Superior temporal gyrus (tissue), 1 donor: ENCODE data around the gene WDFY4.

Experiments used
- DNase-seq: peaks from one replicate; pipeline ENCODE4 v3.0.0-alpha.2; 2016; ENCODE audit errors: extremely low spot score

Gene WDFY4

GRCh38 chr10:48814933-48815332 is 130.3 kb downstream of the WDFY4 start:
- no peak for DNase-seq

GRCh38 chr10:48817141-48817540 is 132.5 kb downstream of the WDFY4 start:
- DNase-seq, result no peak

DNA sequence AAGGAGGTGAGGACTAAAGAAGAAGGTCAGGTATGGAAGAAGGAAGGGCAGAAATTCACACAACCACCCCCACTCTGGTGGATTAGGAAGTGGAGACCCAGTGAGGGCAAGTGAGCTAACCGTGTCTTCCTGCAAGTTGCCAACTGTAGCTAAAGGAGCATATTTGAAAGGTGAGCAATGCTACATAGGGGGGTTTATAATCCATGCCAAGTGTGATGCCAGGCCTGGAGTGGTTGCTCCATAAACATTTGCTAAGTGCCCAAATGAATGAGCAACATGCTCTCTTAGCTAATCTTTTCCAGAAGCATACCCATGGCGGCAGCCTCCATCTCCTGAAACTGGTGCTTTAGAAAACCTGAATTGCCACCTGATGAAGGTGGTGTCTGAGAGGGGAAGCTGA is 133.4 kb downstream of the WDFY4 start:
- no peak for DNase-seq

DNA sequence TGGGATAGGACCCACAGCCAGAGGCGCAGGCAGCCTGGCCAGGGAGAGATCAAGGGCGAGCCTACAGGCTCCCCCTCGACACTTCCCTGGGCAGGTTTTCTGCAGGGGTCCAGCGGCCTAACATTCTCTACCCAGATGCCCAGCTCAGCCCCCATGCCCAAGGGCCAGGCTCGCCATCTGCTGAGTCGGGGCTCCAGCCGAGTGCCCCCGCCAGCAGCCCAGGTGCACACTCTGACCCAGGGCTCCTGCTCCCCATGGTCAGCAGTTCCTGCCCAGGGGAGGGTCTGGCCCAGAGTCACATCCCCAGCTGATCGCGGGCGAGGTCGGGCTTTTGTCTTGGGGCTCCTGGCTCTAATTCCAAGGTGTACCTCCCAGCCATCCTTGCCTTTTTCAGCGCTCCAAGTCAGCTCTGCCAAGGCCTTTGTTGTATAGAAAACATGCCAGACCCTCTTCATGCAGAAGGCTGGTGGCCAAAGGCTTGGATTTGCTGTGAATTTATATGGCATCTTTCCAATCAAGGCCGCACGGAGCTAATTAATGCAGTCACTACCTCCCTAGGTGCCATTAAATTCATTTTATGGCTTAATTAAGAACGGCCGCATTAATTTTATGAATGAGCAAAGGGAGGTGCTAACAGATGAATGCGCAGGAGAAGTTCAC is 134.3 kb downstream of the WDFY4 start:
- DNase-seq, result no peak

DNA sequence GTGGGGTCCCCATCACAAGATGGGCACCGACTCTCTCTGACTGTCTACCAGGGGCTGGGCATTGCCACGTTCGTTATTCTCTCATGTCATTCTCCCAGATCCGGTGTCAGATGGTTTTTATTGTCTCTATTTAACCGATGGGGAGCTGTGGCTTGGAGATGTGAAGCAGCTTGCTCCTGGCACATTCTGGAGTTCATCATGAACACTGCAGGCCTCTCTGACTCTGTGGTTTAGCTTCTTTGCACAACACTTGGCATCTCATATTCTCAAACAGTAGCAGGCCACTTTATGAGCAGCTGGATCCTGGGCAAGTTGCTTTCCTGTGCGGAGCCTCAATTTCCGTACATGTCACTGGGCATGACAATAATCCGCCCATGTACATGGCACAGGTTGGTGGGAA is 135.1 kb downstream of the WDFY4 start:
- no peak for DNase-seq

DNA sequence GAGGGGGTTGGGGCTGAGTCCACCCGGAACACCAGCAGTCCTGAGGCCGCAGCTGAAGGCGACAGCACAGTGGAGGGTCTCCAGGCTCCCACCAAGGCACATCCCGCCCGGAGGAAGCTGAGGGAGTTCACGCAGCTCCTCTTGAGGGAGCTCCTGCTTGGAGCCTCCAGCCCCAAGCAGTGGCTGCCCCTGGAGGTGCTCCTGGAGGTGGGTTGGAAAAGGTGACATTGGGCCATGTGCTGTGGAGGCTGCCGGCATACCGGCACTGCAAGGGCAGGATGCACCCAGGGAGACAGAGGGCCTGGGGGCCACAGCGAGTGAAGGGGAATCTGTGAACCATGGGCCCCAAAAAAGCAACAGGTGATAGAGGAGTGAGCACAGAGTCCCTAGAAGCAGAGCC is 135.6 kb downstream of the WDFY4 start:
- no peak for DNase-seq

DNA sequence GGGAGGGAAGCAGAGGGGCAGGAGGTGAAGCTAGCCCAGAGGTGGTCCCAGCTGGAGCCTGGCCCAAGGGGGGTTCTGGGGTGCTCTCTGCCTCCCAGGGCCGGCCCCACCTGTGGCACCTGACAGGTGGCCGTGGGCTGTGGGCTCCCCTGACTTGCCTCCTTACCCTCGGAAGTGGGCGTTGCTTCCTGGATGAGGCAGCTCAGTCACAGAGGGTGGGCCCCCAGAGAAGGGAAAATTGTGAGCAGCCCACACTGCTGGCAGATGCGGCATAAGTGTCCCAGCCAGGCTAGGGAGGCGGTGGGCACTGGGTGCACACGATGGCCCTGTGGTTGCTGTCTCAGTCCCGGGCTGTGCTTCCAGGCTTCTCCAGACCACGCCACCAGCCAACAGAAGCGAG is 136.0 kb downstream of the WDFY4 start:
- no peak for DNase-seq

GRCh38 chr10:48821111-48821510 is 136.4 kb downstream of the WDFY4 start:
- DNase-seq, result no peak

GRCh38 chr10:48821692-48822091 is 137.0 kb downstream of the WDFY4 start:
- no peak for DNase-seq

- no peak for DNase-seq
Observed at GRCh38 chr10:48833674-48834073, 149.0 kb downstream of the WDFY4 start.

- DNase-seq, result no peak
Observed at GRCh38 chr10:48834189-48834965, 149.7 kb downstream of the WDFY4 start.

- DNase-seq, result no peak
Observed at GRCh38 chr10:48835781-48836180, 151.1 kb downstream of the WDFY4 start.

DNA sequence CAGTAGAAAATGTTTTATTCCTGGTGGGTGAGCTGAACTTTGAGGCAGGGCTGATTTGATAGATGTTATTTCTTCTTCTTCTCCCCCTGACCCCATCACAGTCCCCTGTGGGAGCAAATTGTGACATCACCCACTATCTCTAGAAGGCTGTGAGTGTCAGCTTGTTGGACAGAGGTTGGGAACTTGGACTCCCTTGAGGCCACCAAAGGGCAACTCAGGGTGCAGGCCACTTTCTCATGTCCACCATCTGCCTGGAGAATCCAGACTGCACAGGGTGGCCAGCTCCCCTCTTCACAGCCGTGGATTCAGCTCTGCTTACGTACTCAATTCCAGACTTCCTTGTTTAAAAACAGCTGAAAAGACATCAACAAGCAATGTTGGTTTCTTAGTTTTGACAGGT is 151.9 kb downstream of the WDFY4 start:
- no peak for DNase-seq

- DNase-seq, result no peak
Observed at GRCh38 chr10:48838834-48839233, 154.2 kb downstream of the WDFY4 start.

DNA sequence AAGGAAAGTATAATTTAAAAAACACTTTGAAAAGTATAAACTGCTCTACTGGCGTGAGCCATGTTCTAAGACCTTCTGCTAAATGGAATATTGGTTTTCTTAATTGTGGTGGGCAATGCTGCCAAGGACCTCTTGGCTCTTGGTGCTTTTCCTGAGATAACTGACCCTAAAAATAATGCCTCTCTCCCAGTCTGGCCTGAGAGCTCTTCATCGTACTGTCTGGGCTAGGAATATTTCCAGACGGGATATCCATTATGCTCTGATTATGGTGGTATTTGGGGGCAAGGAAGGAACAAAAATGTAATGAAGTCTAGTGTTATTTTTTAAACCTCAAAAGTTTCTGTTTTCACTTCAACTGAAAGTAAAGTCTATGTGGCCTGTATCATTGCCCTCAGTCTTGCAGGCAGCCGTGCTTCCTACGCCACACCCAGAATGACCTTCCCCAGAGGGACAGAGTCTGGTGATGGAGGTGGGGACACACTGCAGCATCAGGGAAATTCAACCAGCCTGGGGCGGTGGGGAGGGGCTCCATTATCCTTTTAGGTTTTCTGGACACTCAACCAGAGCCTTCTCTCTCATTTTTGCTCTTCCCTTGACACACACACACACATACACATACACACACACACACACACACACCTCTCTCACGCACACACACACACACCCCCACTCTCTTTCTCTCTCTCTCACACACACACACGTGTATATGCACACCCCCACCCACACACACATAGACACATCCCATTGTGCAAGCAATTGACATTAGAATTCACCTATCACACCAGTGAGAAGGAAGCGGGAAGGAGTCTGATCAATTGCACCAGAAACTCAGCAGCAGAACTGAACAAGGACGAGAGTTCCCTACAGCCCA is 155.4 kb downstream of the WDFY4 start:
- no peak for DNase-seq

DNA sequence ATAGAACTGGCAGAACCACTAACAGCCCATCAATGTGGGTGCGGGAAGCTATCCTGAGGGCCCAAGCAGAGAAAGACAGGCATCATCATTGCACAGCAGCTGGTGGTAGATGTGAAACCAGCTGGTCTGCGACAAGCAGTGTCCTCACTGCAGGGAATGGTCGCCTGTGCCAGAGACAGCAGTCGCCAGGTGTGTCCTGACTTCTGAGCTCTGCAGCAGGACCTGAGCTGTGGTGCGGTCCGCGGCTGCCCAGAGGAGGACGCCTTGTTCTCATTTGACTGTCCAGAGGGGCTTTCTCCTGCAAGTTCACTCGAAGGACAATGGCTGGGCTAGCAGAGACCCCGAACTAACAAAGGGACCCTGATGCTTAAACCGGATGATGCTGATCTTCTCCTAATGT is 157.6 kb downstream of the WDFY4 start:
- no peak for DNase-seq

DNA sequence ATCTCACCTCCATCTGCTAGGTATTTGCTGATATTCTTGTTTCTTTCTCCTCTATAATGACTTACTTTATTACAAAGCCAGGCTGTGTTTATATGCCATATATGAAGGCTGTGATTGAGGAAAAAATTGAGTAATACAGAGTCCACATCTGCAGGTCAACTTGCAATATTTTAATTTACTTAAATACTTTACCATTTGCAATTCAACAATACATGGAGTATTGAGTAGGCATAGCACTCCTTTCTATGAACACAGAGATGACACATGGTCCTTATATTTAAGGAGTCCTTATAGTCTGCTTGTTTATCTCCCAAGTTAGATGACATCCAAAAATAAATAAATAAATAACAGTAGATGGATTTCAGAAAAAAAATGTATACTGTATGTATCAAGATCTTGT is 158.5 kb downstream of the WDFY4 start:
- DNase-seq, result no peak

GRCh38 chr10:48844616-48845015 is 159.9 kb downstream of the WDFY4 start:
- no peak for DNase-seq

- DNase-seq, result no peak
Observed at GRCh38 chr10:48845512-48845911, 160.8 kb downstream of the WDFY4 start.

DNA sequence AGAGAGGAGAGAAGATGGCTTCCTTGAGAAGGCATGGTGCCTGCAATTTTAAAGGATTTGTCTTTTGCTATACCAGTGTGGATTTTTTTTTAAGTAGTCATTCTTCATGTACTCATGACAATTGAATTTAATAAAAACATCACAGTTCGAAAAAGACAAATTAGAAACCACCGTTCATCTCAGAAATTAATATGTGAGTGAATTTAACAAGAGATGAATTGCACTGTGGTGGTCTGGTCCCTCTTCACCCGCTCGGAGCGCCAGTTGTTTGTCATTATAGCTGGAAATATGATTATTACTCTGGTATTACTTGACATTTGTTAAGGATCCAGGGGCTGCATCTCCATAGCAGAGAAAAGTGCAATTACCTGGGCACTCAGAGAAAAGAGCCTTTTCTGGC is 163.0 kb downstream of the WDFY4 start:
- no peak for DNase-seq

DNA sequence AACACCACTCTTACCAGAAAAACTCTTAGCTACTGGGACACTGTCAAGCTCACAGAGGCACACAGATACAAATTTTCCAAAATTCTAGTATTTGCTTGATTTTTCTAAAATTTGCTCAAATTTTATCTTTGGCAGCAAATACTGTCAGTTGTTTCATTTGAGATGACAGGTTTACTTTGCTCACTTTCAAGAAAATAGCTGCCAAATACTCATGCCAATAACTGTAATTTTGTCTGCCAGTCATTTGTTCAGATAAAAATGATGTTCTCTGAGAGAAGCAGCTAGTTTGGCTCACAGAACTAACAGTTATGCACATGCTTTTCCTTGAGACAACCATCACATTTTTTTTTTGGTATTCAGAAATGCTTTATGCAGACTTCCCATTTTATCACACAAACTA is 172.2 kb downstream of the WDFY4 start:
- no peak for DNase-seq

DNA sequence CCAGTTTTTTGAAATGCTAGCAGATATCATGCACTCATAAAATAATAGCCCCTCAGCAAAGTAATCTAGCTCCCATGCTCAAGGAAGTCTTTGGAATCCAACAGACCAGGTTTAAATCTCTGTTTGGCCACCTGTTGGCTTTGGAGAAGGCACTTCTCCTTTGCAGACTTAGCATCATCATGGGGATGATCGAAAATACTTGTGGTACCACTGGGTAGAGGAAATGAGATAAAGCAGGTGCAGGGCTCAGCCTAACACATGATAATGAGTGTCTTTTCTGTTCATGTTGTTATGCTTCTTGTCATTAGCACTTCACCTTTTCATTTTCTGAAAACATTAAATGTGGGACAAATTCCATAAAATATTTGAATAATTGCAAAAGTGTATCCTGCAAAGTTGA is 187.6 kb downstream of the WDFY4 start:
- no peak for DNase-seq

DNA sequence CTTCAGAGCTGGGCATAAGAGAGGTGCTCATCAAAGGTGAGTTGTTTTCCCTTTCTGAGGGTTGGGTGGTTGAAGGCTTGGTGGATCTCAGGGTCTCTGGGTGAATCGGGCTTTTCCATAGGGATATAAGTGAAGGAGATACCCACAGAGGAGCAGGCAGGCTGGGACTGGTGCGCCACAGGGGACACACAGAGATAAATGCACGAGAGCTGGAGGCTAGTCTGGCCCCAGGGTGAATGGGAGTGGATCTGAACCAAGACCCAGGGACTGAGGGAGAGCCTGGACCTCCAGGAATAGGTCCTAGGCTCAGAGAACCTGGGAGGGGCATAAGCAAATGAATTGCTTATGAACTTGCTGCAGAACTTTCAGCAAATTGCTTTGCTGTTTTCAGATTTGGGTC is 193.4 kb downstream of the WDFY4 start:
- no peak for DNase-seq
